Pons (tissue), 1 donor: Measurements from ENCODE around the gene EIF1AD.
"Not testable (repeated sequence)": the region's sequence is repeated elsewhere in the genome, so short reads cannot be mapped to it uniquely, and the experiment has no call there.

Experiments used
- DNase-seq: peaks from one replicate; pipeline ENCODE4 v3.0.0-alpha.2; 2016; ENCODE audit warnings: low spot score

The EIF1AD gene

GRCh38 chr11:66022401-66023185 is 20.6 kb upstream of the EIF1AD start:
- peak; percentile 12 for DNase-seq

GRCh38 chr11:66020618-66021357 is 18.8 kb upstream of the EIF1AD start:
- no peak for DNase-seq

GRCh38 chr11:66020212-66020611 is 18.3 kb upstream of the EIF1AD start:
- no peak for DNase-seq

- DNase-seq: no peak
These were observed 15.4 kb upstream of the EIF1AD start for GRCh38 chr11:66017321-66017720.

GRCh38 chr11:66016793-66017177 is 14.8 kb upstream of the EIF1AD start:
- no peak for DNase-seq

GRCh38 chr11:66015936-66016792 is 14.2 kb upstream of the EIF1AD start:
- no peak for DNase-seq

GRCh38 chr11:66015454-66015881 is 13.5 kb upstream of the EIF1AD start:
- DNase-seq: no peak

- no peak for DNase-seq
These were observed 13.0 kb upstream of the EIF1AD start for GRCh38 chr11:66014804-66015453.

GRCh38 chr11:66013762-66014100 is 11.8 kb upstream of the EIF1AD start:
- DNase-seq: no peak

- peak; percentile 8 for DNase-seq
These were observed 11.2 kb upstream of the EIF1AD start for GRCh38 chr11:66012946-66013761.

GRCh38 chr11:66012371-66012945 is 10.5 kb upstream of the EIF1AD start:
- DNase-seq: no peak

- DNase-seq: no peak
These were observed 9.9 kb upstream of the EIF1AD start, which contains the start of gene CST6 for GRCh38 chr11:66011785-66012303. CST6 (plus strand) TSS chr11:66012008; CDS start chr11:66012045, 37 bp downstream.

GRCh38 chr11:66011239-66011784 is 9.4 kb upstream of the EIF1AD start:
- DNase-seq: no peak

GRCh38 chr11:66010036-66010435 is 8.1 kb upstream of the EIF1AD start:
- not testable (repeated sequence) for DNase-seq

- no peak for DNase-seq
These were observed 6.6 kb upstream of the EIF1AD start for GRCh38 chr11:66008468-66009101.

- no peak for DNase-seq
These were observed 6.1 kb upstream of the EIF1AD start for GRCh38 chr11:66008095-66008467.

- DNase-seq: no peak
These were observed 5.3 kb upstream of the EIF1AD start for GRCh38 chr11:66007201-66007634.

GRCh38 chr11:66006891-66007176 is 4.9 kb upstream of the EIF1AD start:
- no peak for DNase-seq

- DNase-seq: no peak
These were observed 4.4 kb upstream of the EIF1AD start for GRCh38 chr11:66006134-66006890.
